GM12801 (cell line): ENCODE results near the gene UBQLN2.

Source experiments
- TF ChIP-seq, protein P1 (sequence below): IDR thresholded peaks from one replicate; pipeline ENCODE4 v1.5.1; 2011; ENCODE audit warnings: control low read depth; ENCODE audit not compliant: insufficient read length; ENCODE audit errors: extremely low read depth

The UBQLN2 gene

DNA sequence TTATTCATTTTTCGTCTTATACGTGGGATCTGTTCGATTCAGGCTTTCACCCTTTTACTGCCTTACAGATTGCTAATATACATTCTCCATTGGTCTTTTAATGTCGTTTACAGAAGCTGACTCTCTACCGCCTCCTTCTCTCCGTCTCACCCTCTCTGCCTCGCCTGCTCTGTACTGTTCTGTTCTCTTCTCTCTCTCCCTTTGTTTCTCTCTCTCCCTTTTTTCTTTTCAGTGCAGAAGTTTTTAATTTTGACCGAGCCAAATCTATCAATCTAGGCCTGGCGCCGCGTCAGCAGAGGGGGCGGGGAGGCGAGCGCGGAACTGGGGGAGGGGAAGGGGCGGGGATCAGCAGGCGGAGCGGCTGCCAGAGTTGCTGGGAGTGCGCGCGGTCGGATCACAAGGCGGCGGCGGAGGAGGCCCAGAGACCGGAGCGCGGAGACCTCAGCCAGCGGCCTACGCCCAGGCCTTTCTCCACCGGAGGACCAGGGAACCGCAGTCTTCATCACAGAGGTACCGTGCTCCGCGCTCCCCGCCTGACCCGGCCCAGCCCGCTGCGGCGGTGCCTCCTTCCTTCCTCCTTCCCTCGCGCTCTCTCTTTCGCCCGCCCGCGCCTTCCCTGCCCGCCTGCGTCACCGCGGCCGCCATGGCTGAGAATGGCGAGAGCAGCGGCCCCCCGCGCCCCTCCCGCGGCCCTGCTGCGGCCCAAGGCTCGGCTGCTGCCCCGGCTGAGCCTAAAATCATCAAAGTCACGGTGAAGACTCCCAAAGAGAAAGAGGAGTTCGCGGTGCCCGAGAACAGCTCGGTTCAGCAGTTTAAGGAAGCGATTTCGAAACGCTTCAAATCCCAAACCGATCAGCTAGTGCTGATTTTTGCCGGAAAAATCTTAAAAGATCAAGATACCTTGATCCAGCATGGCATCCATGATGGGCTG, at the start of gene UBQLN2:
UBQLN2 (plus strand) TSS at position 397 of the 931 bp plus-strand sequence; CDS start at position 644, 247 bp downstream.
- TF ChIP-seq, protein P1, sequence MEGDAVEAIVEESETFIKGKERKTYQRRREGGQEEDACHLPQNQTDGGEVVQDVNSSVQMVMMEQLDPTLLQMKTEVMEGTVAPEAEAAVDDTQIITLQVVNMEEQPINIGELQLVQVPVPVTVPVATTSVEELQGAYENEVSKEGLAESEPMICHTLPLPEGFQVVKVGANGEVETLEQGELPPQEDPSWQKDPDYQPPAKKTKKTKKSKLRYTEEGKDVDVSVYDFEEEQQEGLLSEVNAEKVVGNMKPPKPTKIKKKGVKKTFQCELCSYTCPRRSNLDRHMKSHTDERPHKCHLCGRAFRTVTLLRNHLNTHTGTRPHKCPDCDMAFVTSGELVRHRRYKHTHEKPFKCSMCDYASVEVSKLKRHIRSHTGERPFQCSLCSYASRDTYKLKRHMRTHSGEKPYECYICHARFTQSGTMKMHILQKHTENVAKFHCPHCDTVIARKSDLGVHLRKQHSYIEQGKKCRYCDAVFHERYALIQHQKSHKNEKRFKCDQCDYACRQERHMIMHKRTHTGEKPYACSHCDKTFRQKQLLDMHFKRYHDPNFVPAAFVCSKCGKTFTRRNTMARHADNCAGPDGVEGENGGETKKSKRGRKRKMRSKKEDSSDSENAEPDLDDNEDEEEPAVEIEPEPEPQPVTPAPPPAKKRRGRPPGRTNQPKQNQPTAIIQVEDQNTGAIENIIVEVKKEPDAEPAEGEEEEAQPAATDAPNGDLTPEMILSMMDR = no peak

DNA sequence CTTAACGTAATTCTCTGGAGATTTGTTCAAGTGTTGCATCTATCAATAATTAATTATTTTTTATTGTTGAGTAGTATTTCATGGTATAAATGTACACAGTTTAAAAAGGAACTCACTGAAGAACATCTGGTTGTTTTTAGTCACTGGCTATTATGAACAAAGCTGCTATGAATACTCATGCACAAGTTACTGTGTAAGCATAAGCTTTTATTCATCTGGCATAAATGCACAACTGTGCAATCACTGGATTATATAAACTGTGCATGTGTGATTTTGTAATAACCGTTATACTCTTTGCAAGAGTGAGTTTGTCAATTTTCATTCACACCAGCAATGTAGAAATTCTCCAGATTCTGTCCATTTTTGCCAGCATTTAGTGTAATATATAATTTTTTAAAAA, 43.8 kb upstream of the UBQLN2 start:
- TF ChIP-seq, protein P1 = no peak

DNA sequence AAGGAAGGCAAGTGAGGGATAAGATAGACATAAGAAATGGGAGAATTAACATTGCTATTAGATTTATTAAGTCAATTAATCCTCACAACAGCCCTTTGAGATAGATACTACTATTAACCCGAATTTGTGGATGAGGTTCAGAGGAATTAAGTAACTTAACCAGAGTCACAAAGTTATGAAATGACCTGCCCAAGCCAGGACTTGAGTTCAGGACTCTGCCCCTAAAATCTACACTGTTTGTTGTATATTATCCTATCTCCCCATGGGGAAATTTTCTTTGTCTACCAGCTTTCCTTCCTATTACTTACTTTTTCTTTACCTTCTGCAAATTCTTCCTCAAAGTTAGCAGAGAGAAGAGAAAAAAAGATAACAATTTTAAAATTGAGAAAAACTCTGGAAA, 33.4 kb upstream of the UBQLN2 start:
- TF ChIP-seq, protein P1 = no peak

DNA sequence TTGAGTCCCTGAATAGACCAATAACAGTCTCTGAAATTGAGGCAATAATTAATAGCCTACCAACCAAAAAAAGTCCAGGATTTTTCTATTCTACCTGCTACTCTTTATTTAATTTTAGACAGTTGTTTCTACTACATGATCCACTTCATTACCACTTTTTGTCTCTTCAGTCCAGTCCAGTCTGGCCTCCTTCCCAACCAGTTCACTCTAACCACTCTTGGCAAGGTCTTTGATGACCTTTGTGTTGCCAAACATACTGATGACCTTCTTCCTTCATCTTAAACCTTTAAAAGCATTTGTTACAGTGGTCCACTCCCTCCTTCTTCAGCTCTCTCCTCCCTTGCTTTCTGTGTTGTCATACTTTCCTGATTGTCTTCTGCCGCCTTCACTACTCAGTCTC, 12.8 kb upstream of the UBQLN2 start:
- TF ChIP-seq, protein P1 = no peak

DNA sequence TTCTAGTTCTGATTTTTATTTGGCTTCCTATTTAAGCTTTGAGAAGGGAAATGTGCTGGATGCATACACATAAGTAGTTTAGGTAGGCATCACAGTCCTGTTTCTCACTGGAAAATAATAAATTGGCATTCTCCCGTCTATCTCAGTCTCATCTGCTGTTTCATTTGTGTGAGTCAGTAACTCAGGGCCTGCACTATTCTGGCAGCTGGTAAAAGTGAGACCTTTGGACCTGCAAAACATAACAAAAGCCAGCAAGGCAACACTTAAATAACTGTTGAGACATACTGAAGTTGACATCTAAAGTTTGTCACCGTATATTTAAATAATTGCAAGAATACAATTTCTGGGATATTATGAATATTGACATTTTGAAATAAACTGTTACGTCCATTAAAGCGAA, 8.6 kb upstream of the UBQLN2 start:
- TF ChIP-seq, protein P1 = no peak

DNA sequence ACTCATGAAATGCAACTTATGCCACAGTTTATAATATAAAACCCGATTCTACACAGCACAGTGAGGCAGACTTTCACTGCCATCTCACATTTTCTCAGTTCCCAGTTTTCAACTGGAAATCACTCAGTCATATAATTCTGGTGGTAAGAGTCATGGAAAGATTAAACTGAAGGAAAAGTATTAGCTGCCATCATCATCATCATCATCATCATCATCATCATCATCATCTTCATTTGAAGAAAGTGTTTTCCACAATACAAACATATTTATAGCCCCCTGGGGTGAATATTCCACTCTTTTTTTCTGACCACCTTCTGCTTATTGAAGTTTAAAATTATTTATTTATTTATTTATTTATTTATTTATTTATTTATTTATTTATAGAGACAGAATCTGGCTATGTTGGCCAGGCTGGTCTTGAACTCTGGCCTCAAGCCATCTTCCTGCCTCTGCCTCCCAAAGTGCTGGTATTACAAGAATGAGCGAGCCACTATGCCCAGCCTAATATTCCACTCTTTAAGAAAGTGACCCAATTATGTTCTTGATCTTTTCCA, 6.0 kb upstream of the UBQLN2 start:
- TF ChIP-seq, protein P1 = no peak

DNA sequence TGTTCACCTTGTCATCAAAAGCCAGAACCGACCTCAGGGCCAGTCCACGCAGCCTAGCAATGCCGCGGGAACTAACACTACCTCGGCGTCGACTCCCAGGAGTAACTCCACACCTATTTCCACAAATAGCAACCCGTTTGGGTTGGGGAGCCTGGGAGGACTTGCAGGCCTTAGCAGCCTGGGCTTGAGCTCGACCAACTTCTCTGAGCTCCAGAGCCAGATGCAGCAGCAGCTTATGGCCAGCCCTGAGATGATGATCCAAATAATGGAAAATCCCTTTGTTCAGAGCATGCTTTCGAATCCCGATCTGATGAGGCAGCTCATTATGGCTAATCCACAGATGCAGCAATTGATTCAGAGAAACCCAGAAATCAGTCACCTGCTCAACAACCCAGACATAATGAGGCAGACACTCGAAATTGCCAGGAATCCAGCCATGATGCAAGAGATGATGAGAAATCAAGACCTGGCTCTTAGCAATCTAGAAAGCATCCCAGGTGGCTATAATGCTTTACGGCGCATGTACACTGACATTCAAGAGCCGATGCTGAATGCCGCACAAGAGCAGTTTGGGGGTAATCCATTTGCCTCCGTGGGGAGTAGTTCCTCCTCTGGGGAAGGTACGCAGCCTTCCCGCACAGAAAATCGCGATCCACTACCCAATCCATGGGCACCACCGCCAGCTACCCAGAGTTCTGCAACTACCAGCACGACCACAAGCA, 898 bp downstream of the UBQLN2 start:
- TF ChIP-seq, protein P1 = no peak
